ENCODE measurements around the gene SLC15A5.

Gene SLC15A5, protein sequence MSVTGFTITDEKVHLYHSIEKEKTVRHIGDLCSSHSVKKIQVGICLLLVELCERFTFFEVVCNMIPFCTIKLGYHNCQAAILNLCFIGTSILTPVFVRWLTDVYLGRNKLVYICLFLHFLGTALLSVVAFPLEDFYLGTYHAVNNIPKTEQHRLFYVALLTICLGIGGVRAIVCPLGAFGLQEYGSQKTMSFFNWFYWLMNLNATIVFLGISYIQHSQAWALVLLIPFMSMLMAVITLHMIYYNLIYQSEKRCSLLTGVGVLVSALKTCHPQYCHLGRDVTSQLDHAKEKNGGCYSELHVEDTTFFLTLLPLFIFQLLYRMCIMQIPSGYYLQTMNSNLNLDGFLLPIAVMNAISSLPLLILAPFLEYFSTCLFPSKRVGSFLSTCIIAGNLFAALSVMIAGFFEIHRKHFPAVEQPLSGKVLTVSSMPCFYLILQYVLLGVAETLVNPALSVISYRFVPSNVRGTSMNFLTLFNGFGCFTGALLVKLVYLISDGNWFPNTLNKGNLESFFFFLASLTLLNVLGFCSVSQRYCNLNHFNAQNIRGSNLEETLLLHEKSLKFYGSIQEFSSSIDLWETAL

GRCh38 chr12:16277585-16277984 lies at the start of gene SLC15A5:
Gene SLC15A5, minus strand, starts transcription at chr12:16277685. Its CDS starts 0 bp downstream, at chr12:16277685.
- DNase-seq: no peak

DNA sequence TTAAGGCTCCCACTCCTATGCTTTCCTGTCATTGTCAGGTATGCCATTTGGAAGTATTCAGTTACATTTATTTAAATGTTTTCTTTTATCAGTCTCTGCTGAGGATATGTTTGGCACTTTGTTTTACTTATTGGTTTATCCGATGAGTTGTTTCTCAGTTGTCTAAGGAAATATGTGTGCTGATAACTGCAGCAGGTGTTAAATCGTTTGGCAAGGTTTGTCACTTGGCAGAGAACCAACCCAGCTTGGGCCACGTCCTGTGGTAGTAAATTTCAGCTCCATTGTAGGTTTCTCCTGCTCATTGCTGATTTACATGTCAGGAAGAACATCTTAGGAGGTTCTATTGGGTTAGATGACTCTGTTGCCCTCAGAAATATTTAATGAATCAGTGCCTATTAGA lies 47.9 kb upstream of the SLC15A5 start:
- DNase-seq: no peak

GRCh38 chr12:16324772-16325171 lies 47.3 kb upstream of the SLC15A5 start:
- DNase-seq: no peak

DNA sequence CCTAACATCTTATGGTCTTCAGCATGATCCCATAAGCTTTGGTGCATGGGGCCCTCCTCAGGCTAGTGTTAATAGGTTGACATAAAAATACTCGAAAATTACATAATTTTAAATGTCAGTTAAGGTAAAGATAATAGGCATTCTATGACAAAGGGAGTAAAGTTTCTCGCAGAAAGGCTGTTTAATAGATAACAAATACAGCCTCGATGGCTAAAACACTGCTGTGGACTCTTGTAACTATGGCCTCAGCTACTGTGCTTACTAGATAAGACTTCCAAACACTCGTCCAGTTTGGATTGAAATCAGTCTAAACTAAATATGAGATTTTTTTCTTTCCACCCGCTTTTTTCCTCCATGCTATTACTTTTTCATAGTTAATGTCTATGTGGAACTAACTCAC lies 46.8 kb upstream of the SLC15A5 start:
- no peak for DNase-seq

DNA sequence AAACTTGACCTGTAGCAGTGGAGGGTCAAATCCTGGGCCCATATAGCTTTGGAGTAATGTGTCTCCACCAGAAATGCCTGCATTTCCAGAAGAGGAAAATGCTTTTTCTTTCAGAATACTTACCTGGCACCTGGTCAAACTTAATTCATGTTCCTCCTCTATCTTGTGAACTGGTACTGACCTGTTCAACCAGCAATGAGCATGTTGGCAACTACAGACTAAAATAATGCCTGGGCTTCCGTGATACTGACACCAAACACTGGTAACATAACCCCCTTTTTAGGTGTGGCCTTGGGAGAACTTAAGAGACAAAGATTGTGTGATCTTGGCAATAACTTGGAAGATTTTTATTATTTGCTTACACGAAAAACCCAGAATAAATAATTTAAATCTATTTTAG lies 46.2 kb upstream of the SLC15A5 start:
- DNase-seq: no peak

DNA sequence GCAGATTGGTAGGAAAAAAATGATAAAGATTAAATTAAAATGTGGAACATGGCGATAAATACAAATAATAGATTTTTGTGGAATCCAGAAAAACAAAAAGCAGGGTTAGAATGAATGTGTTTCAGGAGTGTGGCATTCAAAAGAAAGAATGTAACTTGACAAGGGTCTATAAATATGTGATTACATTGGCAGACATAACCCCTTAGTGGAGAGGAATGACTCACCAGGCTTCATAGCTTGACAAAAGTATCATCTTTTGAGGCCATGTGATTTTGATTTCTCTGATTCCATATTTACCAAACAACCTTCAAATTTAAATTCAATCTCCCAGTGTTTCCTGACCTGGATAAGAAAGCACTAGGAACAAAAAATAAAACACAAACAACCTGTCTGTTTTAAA lies 45.5 kb upstream of the SLC15A5 start:
- DNase-seq: no peak

DNA sequence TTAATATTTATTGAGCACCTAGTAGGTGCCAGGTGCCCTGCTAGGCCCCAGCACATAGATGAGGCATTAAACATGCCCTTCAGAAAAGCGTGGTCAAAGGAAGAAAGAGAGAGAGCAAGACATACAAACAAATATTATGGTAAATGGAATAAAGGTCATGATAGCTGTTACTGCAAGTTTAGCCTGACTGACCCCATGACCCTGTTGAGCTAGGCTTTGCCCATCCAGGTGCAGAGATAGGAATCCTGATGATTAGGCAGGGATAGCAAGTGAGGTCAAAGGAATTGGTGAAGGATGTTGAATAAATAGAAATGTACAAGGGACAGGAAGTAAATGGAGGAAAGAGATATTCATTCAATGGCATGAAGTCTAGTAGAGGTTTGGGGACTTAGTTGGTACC lies 33.4 kb upstream of the SLC15A5 start:
- DNase-seq: no peak

DNA sequence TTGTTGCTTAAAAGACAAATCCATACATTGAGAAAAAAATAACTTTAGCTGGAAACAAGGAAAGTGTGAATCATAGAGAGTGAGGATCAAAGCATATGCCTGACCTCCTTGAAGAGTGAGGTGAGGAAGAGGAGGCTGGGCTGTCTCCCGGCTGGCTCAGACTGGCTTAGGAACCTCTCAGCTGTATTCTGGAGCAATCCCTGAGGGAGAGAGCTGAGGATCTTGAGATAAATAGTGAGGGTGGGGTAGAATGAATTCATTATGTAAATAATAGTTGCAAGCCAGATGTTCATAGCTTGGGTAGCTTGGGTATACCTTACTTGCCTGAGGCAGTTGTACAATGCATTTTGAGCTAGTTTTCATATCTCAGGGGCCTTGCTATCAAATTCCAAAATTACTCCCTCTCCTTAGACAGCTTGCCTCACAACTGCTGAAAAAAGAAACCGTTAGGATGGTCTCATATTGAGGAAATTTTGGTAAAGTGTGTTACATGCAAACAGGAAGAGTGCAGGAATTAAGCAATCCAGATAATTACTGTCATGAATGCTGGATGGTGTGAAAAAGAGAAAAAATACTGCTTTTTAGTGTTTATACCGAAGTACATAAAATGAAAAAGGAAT lies 30.5 kb upstream of the SLC15A5 start:
- DNase-seq: no peak

- DNase-seq: no peak
Measured at GRCh38 chr12:16303939-16304338, 26.5 kb upstream of the SLC15A5 start.

GRCh38 chr12:16300736-16301135 lies 23.3 kb upstream of the SLC15A5 start:
- DNase-seq: no peak

GRCh38 chr12:16300122-16300521 lies 22.6 kb upstream of the SLC15A5 start:
- no peak for DNase-seq

- no peak for DNase-seq
Measured at GRCh38 chr12:16299403-16299802, 21.9 kb upstream of the SLC15A5 start.

DNA sequence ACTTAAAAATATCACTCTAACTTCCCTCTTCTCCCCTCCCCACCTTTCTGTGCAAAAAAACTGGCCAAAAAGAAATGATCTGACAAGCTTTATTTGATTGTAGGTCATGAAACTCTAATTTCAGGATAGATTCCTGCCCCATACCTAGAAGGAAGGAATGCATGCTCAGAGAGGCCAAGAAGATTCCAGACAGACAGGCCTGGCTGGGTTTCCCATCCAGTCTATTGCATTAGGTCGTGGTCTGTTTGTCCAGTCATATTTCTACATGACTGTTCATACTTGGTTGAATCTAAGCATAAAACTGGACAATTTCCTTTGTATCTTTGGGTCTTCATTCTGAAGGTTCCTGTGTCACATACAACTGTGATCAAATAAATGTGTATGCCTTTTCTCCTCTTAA lies 20.0 kb upstream of the SLC15A5 start:
- no peak for DNase-seq

- no peak for DNase-seq
Measured at GRCh38 chr12:16294376-16294956, 17.0 kb upstream of the SLC15A5 start.

DNA sequence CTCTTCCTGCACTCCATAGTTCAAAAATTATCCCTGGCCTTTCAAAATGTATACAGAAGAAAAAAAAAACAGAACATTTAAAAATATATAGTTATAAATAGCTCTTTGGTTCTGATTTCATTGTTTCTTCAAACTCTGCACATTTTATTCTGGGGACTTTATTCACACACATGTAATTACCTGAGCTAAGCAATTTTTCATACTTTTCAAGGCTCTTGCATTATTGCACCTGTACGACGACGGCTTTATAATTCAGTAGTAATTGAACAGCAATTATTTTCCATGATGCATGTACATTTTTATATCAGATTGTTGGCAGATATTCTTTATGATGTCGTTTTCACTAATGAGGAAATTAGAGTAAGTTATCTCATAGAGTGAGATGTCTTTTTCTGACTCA lies 13.5 kb upstream of the SLC15A5 start:
- no peak for DNase-seq

GRCh38 chr12:16285586-16285985 lies 8.1 kb upstream of the SLC15A5 start:
- DNase-seq: no peak

- no peak for DNase-seq
Measured at GRCh38 chr12:16282978-16283377, 5.5 kb upstream of the SLC15A5 start.

- DNase-seq: no peak
Measured at GRCh38 chr12:16282081-16282480, 4.6 kb upstream of the SLC15A5 start.

- DNase-seq: no peak
Measured at GRCh38 chr12:16281157-16281556, 3.7 kb upstream of the SLC15A5 start.

DNA sequence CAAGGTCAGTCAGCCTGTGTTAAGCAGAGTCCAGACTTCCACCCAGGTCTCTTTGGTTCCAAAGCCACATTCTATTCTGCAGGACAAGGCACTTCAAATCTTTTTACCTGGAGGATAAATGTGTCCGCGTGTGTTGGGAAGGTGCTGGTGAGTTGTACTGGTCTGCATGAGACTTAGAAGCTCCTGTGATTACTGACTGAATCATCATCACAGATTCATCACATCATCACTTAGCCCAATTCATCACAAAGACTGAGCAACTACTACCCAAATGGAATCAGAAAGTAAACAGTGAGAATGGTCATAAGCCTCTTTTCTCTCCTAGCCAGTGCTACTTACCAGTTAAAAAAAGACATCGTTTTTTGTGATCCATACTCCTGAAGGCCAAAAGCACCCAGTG lies 5.3 kb downstream of the SLC15A5 start:
- no peak for DNase-seq

- DNase-seq: no peak
Measured at GRCh38 chr12:16271062-16271461, 6.4 kb downstream of the SLC15A5 start.

DNA sequence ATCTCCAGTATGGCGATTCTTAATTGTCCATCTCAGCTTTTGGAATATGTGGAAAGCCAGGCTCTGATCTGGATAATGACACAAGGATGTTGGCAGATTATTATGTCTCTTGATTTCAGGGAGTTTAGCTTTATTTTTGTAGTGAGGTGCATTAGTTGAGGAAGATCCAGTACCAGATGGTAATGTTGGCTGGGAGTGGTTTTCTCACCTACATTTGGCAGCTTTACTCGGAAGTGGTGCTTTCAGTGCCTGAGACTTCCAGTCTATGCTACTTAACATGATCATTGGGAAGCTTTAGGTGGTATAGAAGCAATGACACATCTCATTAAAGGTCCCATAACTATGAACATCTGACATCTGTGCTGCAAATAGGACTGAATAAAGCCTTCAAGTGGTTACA lies 7.5 kb downstream of the SLC15A5 start:
- DNase-seq: no peak

- DNase-seq: no peak
Measured at GRCh38 chr12:16266085-16266484, 11.4 kb downstream of the SLC15A5 start.

GRCh38 chr12:16261944-16262475 lies 15.5 kb downstream of the SLC15A5 start:
- DNase-seq: no peak
